Measurements from ENCODE around the gene DRG1.

Gene DRG1

DNA sequence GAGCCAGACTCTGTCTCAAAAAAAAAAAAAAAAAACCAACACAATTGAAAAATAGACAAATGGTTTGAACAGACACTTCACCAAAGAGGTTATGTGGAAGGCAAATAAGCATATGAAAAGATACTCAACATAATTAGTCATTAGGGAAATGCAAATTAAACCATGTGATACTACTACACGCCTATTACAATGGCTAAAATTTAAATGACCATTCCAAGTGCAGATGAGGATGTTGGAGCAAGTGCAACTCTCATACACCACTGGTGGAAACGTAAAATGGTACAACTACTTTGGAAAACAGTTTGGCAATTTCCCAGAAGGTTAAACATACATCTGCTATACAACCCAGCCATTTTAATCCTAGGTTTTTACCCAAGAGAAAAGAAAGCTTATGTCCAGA lies 65.9 kb downstream of the DRG1 start:
- Histone ChIP-seq H3K36me3 (ENCODE audit: control insufficient read depth in 1 of 2, insufficient read depth in 2 of 2, low read length in 2 of 2) (peaks cover 30 to 34% of the 10 kb centered on the region in 2 experiments), H3K14ac (ENCODE audit: low read length) (no peak overlapping the region), H3K79me2 (ENCODE audit: control insufficient read depth, insufficient read depth, low read length, poor library complexity) (no peaks in the 10 kb centered on the region), H3K4me2 (ENCODE audit: low read length) (no peak overlapping the region), H3K18ac (ENCODE audit: low read length) (no peak overlapping the region), H4K12ac (ENCODE audit: low read depth, low read length) (no peak overlapping the region), H2BK120ac (ENCODE audit: insufficient read depth, low read length, poor library complexity) (no peak overlapping the region), H2BK12ac (ENCODE audit: low read length) (no peak overlapping the region), H4K91ac (ENCODE audit: low read depth, low read length) (no peak overlapping the region), H4K8ac (ENCODE audit: low read depth, low read length) (no peak overlapping the region), H3K9me3 (ENCODE audit: insufficient read depth, low read depth, low read length) (no peaks in the 10 kb centered on the region), H3K79me1 (ENCODE audit: low read length) (no peaks in the 10 kb centered on the region), H2BK5ac (ENCODE audit: low read depth, low read length, poor library complexity) (no peak overlapping the region), H3K9ac (ENCODE audit: low read length) (no peak overlapping the region), H3K27ac (ENCODE audit: low read depth, low read length) (no peak overlapping the region), H3K4me3 (ENCODE audit: low read depth, low read length) (no peak overlapping the region), H3K4me1 (ENCODE audit: control insufficient read depth in 1 of 2, insufficient read depth in 2 of 2, low read length in 2 of 2) (no peaks in the 10 kb centered on the region), H3K23ac (ENCODE audit: low read length) (no peak overlapping the region), H2AK5ac (ENCODE audit: low read length) (no peak overlapping the region), H2AFZ (ENCODE audit: insufficient read depth, low read length, poor library complexity) (no peak overlapping the region), H3K27me3 (ENCODE audit: insufficient read depth, low read length) (no peaks in the 10 kb centered on the region), H3K4ac (ENCODE audit: low read depth, low read length) (no peak overlapping the region)
- DNase-seq = no peak
- no CpG with 5 or more reads among the region's 2 CpGs for WGBS (ENCODE audit: extremely low coverage, insufficient coverage, insufficient read length)

DNA sequence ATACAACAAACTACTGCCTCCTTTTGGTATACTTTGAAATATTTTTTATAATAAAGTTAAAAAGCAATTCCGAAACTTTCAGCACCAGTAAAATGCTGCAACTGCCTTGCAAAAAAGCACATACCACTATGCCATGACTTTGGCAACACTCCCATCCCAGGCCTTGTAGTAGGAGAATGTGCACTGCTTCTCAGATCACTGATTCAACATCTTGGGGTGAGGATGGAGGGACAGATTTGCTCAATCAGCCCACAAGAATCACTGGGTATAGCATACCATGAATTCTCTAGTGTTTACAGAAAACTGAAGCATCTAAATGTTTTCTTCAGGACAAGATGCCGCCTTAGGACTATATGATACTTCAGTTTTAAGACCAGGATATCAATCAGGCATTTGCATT lies 75.3 kb downstream of the DRG1 start:
- no peaks in the 10 kb centered on the region for H3K9me3 ChIP-seq (ENCODE audit: insufficient read depth, low read depth, low read length)
- H3K18ac ChIP-seq (ENCODE audit: low read length) = no peak overlapping the region
- peaks cover 16 to 20% of the 10 kb centered on the region in 2 experiments for H3K36me3 ChIP-seq (ENCODE audit: control insufficient read depth in 1 of 2, insufficient read depth in 2 of 2, low read length in 2 of 2)
- no peak overlapping the region for H2AK5ac ChIP-seq (ENCODE audit: low read length)
- no peak overlapping the region for H2BK5ac ChIP-seq (ENCODE audit: low read depth, low read length, poor library complexity)
- no peak overlapping the region for H3K4ac ChIP-seq (ENCODE audit: low read depth, low read length)
- no peak for DNase-seq
- no peak overlapping the region for H2BK12ac ChIP-seq (ENCODE audit: low read length)
- H2AFZ ChIP-seq (ENCODE audit: insufficient read depth, low read length, poor library complexity) = no peak overlapping the region
- no peaks in the 10 kb centered on the region for H3K27me3 ChIP-seq (ENCODE audit: insufficient read depth, low read length)
- H2BK120ac ChIP-seq (ENCODE audit: insufficient read depth, low read length, poor library complexity) = no peak overlapping the region
- H3K14ac ChIP-seq (ENCODE audit: low read length) = no peak overlapping the region
- no peak overlapping the region for H3K27ac ChIP-seq (ENCODE audit: low read depth, low read length)
- WGBS (ENCODE audit: extremely low coverage, insufficient coverage, insufficient read length) = no CpG with 5 or more reads among the region's 2 CpGs
- H3K4me2 ChIP-seq (ENCODE audit: low read length) = no peak overlapping the region
- no peak overlapping the region for H3K9ac ChIP-seq (ENCODE audit: low read length)
- H3K4me1 ChIP-seq (ENCODE audit: control insufficient read depth in 1 of 2, insufficient read depth in 2 of 2, low read length in 2 of 2) = no peaks in the 10 kb centered on the region
- H4K12ac ChIP-seq (ENCODE audit: low read depth, low read length) = no peak overlapping the region
- H4K91ac ChIP-seq (ENCODE audit: low read depth, low read length) = no peak overlapping the region
- H3K4me3 ChIP-seq (ENCODE audit: low read depth, low read length) = no peak overlapping the region
- no peak overlapping the region for H3K23ac ChIP-seq (ENCODE audit: low read length)
- no peak overlapping the region for H4K8ac ChIP-seq (ENCODE audit: low read depth, low read length)
- no peaks in the 10 kb centered on the region for H3K79me2 ChIP-seq (ENCODE audit: control insufficient read depth, insufficient read depth, low read length, poor library complexity)
- no peaks in the 10 kb centered on the region for H3K79me1 ChIP-seq (ENCODE audit: low read length)

DNA sequence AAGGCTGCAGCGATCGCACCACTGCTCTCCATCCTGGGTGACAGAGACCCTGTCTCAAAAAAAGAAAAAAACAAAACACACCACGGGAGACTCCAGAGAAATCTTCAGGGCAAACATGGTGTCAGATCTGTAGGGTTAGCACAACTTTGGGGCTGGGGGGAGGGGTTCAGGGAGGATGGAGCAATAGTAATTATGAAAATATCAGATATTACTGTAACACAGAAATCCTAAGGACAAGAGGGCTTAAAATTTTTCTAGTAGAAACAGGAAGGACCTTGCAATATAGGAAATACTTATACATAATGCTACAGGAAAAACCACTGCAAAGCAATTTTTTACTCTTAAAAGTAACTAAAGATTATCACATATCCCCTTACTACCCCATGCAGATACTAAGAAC lies 76.4 kb downstream of the DRG1 start:
- no peak overlapping the region for H3K14ac ChIP-seq (ENCODE audit: low read length)
- no peaks in the 10 kb centered on the region for H3K27me3 ChIP-seq (ENCODE audit: insufficient read depth, low read length)

DNA sequence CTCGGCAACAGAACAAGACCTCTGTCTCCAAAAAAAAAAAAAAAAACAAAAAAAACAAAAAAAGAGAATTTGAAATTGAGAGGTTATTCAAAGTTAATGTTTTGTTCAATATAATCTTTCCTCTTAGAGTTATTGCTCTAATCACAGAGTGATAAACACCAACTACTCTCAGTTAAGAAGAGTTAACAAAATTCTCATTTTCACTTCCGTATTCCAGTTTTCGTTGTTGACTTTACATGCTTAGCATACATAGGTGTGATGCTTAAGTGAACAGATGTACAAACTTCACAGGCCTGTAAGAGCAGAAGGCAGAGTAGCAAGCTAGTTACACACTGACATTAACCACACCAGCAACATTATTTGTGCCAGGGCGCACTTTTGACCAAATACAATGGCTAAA lies 77.9 kb downstream of the DRG1 start:
- Histone ChIP-seq H3K14ac (ENCODE audit: low read length) (no peak overlapping the region), H3K4ac (ENCODE audit: low read depth, low read length) (no peak overlapping the region), H3K79me1 (ENCODE audit: low read length) (no peaks in the 10 kb centered on the region), H3K4me1 (ENCODE audit: control insufficient read depth in 1 of 2, insufficient read depth in 2 of 2, low read length in 2 of 2) (no peaks in the 10 kb centered on the region), H3K9ac (ENCODE audit: low read length) (no peak overlapping the region), H3K27ac (ENCODE audit: low read depth, low read length) (no peak overlapping the region), H2AK5ac (ENCODE audit: low read length) (no peak overlapping the region), H3K4me2 (ENCODE audit: low read length) (no peak overlapping the region), H4K8ac (ENCODE audit: low read depth, low read length) (no peak overlapping the region), H3K23ac (ENCODE audit: low read length) (no peak overlapping the region), H3K27me3 (ENCODE audit: insufficient read depth, low read length) (no peaks in the 10 kb centered on the region), H3K36me3 (ENCODE audit: control insufficient read depth in 1 of 2, insufficient read depth in 2 of 2, low read length in 2 of 2) (peaks cover 23 to 31% of the 10 kb centered on the region in 2 experiments), H4K91ac (ENCODE audit: low read depth, low read length) (no peak overlapping the region), H2AFZ (ENCODE audit: insufficient read depth, low read length, poor library complexity) (no peak overlapping the region), H3K4me3 (ENCODE audit: low read depth, low read length) (no peak overlapping the region), H2BK120ac (ENCODE audit: insufficient read depth, low read length, poor library complexity) (no peak overlapping the region), H4K12ac (ENCODE audit: low read depth, low read length) (no peak overlapping the region), H2BK5ac (ENCODE audit: low read depth, low read length, poor library complexity) (no peak overlapping the region), H3K9me3 (ENCODE audit: insufficient read depth, low read depth, low read length) (no peaks in the 10 kb centered on the region), H3K18ac (ENCODE audit: low read length) (no peak overlapping the region), H2BK12ac (ENCODE audit: low read length) (no peak overlapping the region), H3K79me2 (ENCODE audit: control insufficient read depth, insufficient read depth, low read length, poor library complexity) (no peaks in the 10 kb centered on the region)
- no peak for DNase-seq
- no CpG with 5 or more reads among the region's 4 CpGs for WGBS (ENCODE audit: extremely low coverage, insufficient coverage, insufficient read length)

More for the DNA sequence above, 76.4 kb downstream of the DRG1 start:
- WGBS (ENCODE audit: extremely low coverage, insufficient coverage, insufficient read length) = no CpG with 5 or more reads among the region's 3 CpGs
- Histone ChIP-seq H3K4me3 (ENCODE audit: low read depth, low read length) (no peak overlapping the region), H3K4ac (ENCODE audit: low read depth, low read length) (no peak overlapping the region), H2BK5ac (ENCODE audit: low read depth, low read length, poor library complexity) (no peak overlapping the region), H3K9ac (ENCODE audit: low read length) (no peak overlapping the region), H3K4me2 (ENCODE audit: low read length) (no peak overlapping the region), H3K9me3 (ENCODE audit: insufficient read depth, low read depth, low read length) (no peaks in the 10 kb centered on the region), H4K12ac (ENCODE audit: low read depth, low read length) (no peak overlapping the region), H3K36me3 (ENCODE audit: control insufficient read depth in 1 of 2, insufficient read depth in 2 of 2, low read length in 2 of 2) (peaks cover 20 to 22% of the 10 kb centered on the region in 2 experiments), H3K4me1 (ENCODE audit: control insufficient read depth in 1 of 2, insufficient read depth in 2 of 2, low read length in 2 of 2) (no peaks in the 10 kb centered on the region), H3K79me2 (ENCODE audit: control insufficient read depth, insufficient read depth, low read length, poor library complexity) (no peaks in the 10 kb centered on the region), H3K27ac (ENCODE audit: low read depth, low read length) (no peak overlapping the region), H4K8ac (ENCODE audit: low read depth, low read length) (no peak overlapping the region), H2AK5ac (ENCODE audit: low read length) (no peak overlapping the region), H2AFZ (ENCODE audit: insufficient read depth, low read length, poor library complexity) (no peak overlapping the region), H3K79me1 (ENCODE audit: low read length) (no peaks in the 10 kb centered on the region), H2BK12ac (ENCODE audit: low read length) (no peak overlapping the region), H2BK120ac (ENCODE audit: insufficient read depth, low read length, poor library complexity) (no peak overlapping the region), H3K18ac (ENCODE audit: low read length) (no peak overlapping the region), H3K23ac (ENCODE audit: low read length) (no peak overlapping the region), H4K91ac (ENCODE audit: low read depth, low read length) (no peak overlapping the region)
- DNase-seq = no peak

Data from trophoblast cell (in vitro differentiated cells and primary cell).